Measurements from ENCODE around the gene OSBPL2. TPM values are rescaled to one million over a fixed set of nuclear protein-coding genes. Genes with fewer than 3 reads are reported as not detected.

OSBPL2 gene
- total and polyA plus RNA-seq, 10 donors, result 9.2 to 81.7 (median 48.4) TPM

GRCh38 chr20:62235001-62235776 is 3.1 kb upstream of the OSBPL2 start:
- Histone ChIP-seq H3K4me3 (no peak overlapping the region), H3K4me1 (peaks cover 15 to 41% (median 27%) of the 10 kb centered on the region in 6 donors), H3K27me3 (replicated peaks in 1 of 7) (peaks cover 0 to 13% (median 0%) of the 10 kb centered on the region in 7 donors), H3K27ac (no peak overlapping the region), H3K36me3 (no peaks in the 10 kb centered on the region), H3K9me3 (peaks cover 0 to 7% (median 0%) of the 10 kb centered on the region in 8 donors)
- no peak for TF ChIP-seq POLR2A (IDR thresholded peaks at IDR 0.05)
- TF ChIP-seq POLR2AphosphoS5 (IDR thresholded peaks at IDR 0.05), result no peak
- TF ChIP-seq CTCF (IDR thresholded peaks at IDR 0.05 in 8 of 11, conservative IDR thresholded peaks at IDR 0.05 in 3 of 11), result no peak
- intact Hi-C loops (cut with DNase I; ENCODE audit: low total_unique reads), result no loop called here
- DNase-seq, result no peak
- 77 to 86% (median 79%) methylated on average over 16 of the region's 16 CpGs for WGBS, 5 donors

- Histone ChIP-seq H3K27ac (no peak overlapping the region), H3K9me3 (peaks cover 0 to 7% (median 0%) of the 10 kb centered on the region in 8 donors), H3K27me3 (replicated peaks in 1 of 7) (peaks cover 0 to 13% (median 0%) of the 10 kb centered on the region in 7 donors), H3K4me3 (no peak overlapping the region), H3K36me3 (peaks cover 0 to under 1% (median 0%) of the 10 kb centered on the region in 6 donors), H3K4me1 (peaks cover 19 to 47% (median 32%) of the 10 kb centered on the region in 6 donors)
- TF ChIP-seq POLR2A (IDR thresholded peaks at IDR 0.05) (no peak), CTCF (IDR thresholded peaks at IDR 0.05 in 8 of 11, conservative IDR thresholded peaks at IDR 0.05 in 3 of 11) (no peak), POLR2AphosphoS5 (IDR thresholded peaks at IDR 0.05) (no peak)
- 80 to 97% (median 95%) methylated on average over 7 to 9 of the region's 9 CpGs for WGBS, 5 donors
- DNase-seq, result no peak
- intact Hi-C loops (cut with DNase I; ENCODE audit: low total_unique reads), result no loop called here
Measured at GRCh38 chr20:62235777-62236157, 2.6 kb upstream of the OSBPL2 start.

- Histone ChIP-seq H3K27ac (no peak overlapping the region), H3K4me3 (no peak overlapping the region), H3K4me1 (peaks cover 20 to 51% (median 37%) of the 10 kb centered on the region in 6 donors), H3K9me3 (peaks cover 0 to 7% (median 0%) of the 10 kb centered on the region in 8 donors), H3K27me3 (replicated peaks in 1 of 7) (peaks cover 0 to 13% (median 0%) of the 10 kb centered on the region in 7 donors), H3K36me3 (peaks cover 0 to 5% (median 0%) of the 10 kb centered on the region in 6 donors)
- TF ChIP-seq POLR2AphosphoS5 (IDR thresholded peaks at IDR 0.05), result no peak
- no peak for TF ChIP-seq POLR2A (IDR thresholded peaks at IDR 0.05)
- TF ChIP-seq CTCF (IDR thresholded peaks at IDR 0.05 in 8 of 11, conservative IDR thresholded peaks at IDR 0.05 in 3 of 11), result no peak
- WGBS, 5 donors, result 47 to 76% (median 58%) methylated on average over 4 to 6 of the region's 6 CpGs
- no peak for DNase-seq
- intact Hi-C loops (cut with DNase I; ENCODE audit: low total_unique reads), result no loop called here
Measured at GRCh38 chr20:62236200-62236599, 2.1 kb upstream of the OSBPL2 start.

Data from spleen (tissue), 11 donors.